HG02943 (cell line): ENCODE results near the gene CARD11.
A peak's percentile ranks its signal among the peaks of the same experiment; 100 is the strongest.

Experiments used
- ATAC-seq: cut with Tn5 transposase; IDR thresholded peaks from one replicate; pipeline ENCODE4 v1.9.1; 2021; ENCODE audit warnings: mild to moderate bottlenecking, low read depth, moderate library complexity; ENCODE audit not compliant: unreplicated experiment

CARD11 gene

GRCh38 chr7:2985866-2986265 lies 57.8 kb downstream of the CARD11 start:
- no peak for ATAC-seq

DNA sequence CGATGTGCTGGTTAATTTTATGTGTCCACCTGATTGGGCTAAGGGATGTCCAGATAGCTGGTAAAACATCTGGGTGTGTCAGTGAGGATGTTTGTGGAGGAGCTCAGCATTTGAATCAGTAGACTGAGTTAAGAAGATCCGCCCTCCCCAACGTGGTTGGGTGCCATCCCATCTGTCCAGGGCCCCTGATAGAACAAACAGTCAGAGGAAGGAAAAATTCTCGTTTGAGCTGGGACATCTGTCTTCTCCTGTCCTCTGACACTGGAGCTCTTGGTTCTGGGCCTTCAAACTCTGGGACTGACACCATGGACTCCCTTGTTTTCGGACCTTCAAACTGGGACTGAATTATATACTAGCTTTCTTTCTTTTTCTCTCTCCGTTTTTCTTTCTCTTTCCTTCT lies 59.6 kb downstream of the CARD11 start:
- ATAC-seq = no peak

GRCh38 chr7:2983586-2983985 lies 60.1 kb downstream of the CARD11 start:
- ATAC-seq = no peak

GRCh38 chr7:2982831-2983230 lies 60.8 kb downstream of the CARD11 start:
- ATAC-seq = no peak

- no peak for ATAC-seq
Measured at GRCh38 chr7:2982401-2982800, 61.3 kb downstream of the CARD11 start.

GRCh38 chr7:2981103-2981480 lies 62.6 kb downstream of the CARD11 start:
- no peak for ATAC-seq

- no peak for ATAC-seq
Measured at GRCh38 chr7:2980401-2981102, 63.1 kb downstream of the CARD11 start.

- no peak for ATAC-seq
Measured at GRCh38 chr7:2979951-2980350, 63.7 kb downstream of the CARD11 start.

GRCh38 chr7:2979201-2979631 lies 64.5 kb downstream of the CARD11 start:
- ATAC-seq = peak; percentile 33

DNA sequence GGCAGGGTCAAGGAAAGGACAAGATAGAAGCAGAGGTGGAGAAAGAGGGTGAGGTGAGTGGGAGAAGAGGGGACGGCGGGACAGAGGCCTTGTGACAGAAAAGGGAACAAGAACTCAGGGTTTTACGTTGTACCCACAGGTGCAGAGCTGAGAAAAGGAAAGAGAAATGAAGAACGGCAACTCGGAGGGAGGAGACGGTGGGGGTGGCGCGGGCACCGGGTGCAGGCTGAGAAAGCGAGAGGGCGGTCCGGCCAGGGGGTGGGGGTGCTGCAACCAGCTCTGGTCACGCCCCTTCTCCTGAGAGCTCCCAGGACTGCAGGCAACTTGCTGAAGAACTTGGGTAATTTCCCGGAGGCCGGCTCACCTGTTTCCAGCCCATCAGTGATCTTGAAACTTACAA lies 65.3 kb downstream of the CARD11 start:
- peak; percentile 93 for ATAC-seq

GRCh38 chr7:2975821-2976371 lies 67.8 kb downstream of the CARD11 start:
- ATAC-seq = no peak

- no peak for ATAC-seq
Measured at GRCh38 chr7:2974093-2974819, 69.4 kb downstream of the CARD11 start.

DNA sequence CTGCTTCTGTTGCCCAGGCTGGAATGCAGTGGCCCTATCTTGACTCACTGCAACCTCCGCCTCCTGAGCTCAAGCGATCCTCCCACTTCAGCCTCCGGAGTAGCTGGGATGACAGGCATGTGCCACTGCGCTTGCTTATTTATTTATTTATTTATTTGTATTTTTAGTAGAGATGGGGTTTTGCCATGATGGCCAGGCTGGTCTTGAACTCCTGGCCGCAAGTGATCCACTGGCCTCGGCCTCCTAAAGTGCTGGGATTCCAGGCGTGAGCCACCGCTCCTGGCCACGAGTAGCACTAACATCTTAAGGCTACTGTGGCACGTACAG lies 70.9 kb downstream of the CARD11 start:
- ATAC-seq = no peak

DNA sequence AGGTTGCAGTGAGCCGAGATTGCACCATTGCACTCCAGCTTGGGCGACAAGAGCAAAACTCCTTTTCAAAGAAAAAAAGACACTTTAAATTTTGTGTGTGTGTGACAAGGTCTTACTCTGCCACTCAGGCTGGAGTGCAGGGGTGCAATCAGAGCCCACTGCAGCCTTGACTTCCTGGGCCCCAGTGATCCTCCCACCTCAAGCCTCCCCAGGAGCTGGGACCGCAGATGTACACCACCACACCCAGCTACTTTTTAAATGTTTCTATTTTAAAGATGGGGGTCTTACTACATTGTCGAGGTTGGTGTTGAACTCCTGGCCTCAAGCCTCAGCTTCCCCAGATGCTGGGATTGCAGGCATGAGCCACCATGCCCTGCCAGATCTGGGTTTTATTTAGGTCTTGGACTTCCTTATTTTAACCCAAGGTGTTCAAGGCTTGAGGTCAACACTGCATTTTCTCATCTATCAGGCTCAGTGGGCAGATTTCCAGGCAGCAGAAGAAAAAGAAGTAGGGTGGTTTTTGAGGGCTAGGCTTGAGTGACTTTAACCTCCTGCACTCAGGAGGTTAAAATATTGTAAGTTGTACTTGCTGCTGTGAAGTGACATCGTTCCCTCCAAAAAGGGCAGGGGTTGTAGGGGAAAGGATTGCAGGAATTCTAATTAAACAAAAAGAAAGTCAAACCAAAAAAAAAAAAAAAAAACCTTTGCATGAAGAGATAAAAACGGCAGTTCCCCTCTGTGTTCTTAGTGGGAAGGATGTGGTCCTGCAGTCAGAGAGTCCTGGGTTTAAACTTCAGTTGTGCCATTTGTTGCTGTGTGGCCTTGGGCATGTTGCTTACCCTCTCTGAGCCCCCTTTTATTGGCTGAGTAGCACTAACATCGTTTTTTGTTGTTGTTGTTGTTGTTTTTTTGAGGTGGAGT lies 71.5 kb downstream of the CARD11 start:
- no peak for ATAC-seq

DNA sequence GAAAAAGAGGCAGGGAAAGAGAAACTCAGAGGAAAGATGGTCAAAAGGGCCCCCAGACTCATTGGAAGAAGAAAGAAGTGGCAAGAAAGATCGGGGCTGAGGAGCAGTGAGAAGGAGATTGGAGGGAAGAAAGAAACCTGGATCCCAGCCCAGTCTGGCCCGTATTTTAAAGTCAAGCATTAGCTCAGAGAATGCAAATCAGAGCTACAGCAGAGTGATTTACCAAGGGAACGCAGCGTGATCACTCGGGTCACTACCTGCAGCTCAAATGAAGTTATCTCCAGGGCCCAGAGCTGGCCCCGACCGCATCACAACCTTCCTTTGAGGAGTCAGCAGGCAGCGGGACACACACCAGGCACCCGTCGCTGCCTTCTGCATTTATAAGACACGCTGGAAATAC lies 72.8 kb downstream of the CARD11 start:
- ATAC-seq = no peak

- ATAC-seq = no peak
Measured at GRCh38 chr7:2970307-2970664, 73.4 kb downstream of the CARD11 start.

GRCh38 chr7:2969398-2970306 lies 74.0 kb downstream of the CARD11 start:
- no peak for ATAC-seq

GRCh38 chr7:2968616-2969397 lies 74.9 kb downstream of the CARD11 start:
- no peak for ATAC-seq

GRCh38 chr7:2968176-2968575 lies 75.5 kb downstream of the CARD11 start:
- ATAC-seq = no peak
